GM12878 (cell line): Measurements from ENCODE around the gene TNP2. TPM values are rescaled to one million over a fixed set of nuclear protein-coding genes. Genes with fewer than 3 reads are reported as not detected.

Experiments used
- ATF2 ChIP-seq: IDR thresholded peaks from 2 replicates; pipeline ENCODE4 v1.6.1; 2012; ENCODE audit warnings: low read length, inconsistent platforms
- EGR1 ChIP-seq, 2 experiments: IDR thresholded peaks; 1 replicate in 1 of 2; 2 replicates in 1 of 2; pipeline ENCODE4 v1.6.1; 2011 to 2012; ENCODE audit warnings: low read depth in 2 of 2, low read length in 2 of 2, borderline replicate concordance in 1 of 2, mild to moderate bottlenecking in 1 of 2, moderate library complexity in 1 of 2
- EZH2 ChIP-seq: IDR thresholded peaks from 2 replicates; pipeline ENCODE4 v1.6.1; 2012; ENCODE audit warnings: low read depth, mild to moderate bottlenecking, control low read depth, inconsistent platforms, low read length, borderline replicate concordance; ENCODE audit not compliant: control insufficient read depth
- KAT2A ChIP-seq: conservative IDR thresholded peaks from 2 replicates; pipeline ENCODE4 v1.6.1; 2011; ENCODE audit warnings: low read depth, low read length; ENCODE audit not compliant: control insufficient read depth
- MTA3 ChIP-seq: IDR thresholded peaks from 2 replicates; pipeline ENCODE4 v1.6.1; 2012; ENCODE audit warnings: low read length, inconsistent platforms, borderline replicate concordance
- MXI1 ChIP-seq: fragments of 150-350 bp; IDR thresholded peaks from 2 replicates; pipeline ENCODE4 v1.6.1; 2011; ENCODE audit warnings: low read depth, mild to moderate bottlenecking, inconsistent platforms, low read length, improper control_type of control experiment
- POLR2A ChIP-seq: IDR thresholded peaks from 2 replicates; pipeline ENCODE4 v1.6.1; 2011; ENCODE audit warnings: low read depth, mild to moderate bottlenecking, low read length
- PRDM15 ChIP-seq: fragments of 450-650 bp; formaldehyde crosslinking; IDR thresholded peaks from 2 replicates; pipeline ENCODE4 v1.4.0; 2020; ENCODE audit warnings: mild to moderate bottlenecking, moderate library complexity
- SIX5 ChIP-seq: IDR thresholded peaks from 2 replicates; pipeline ENCODE4 v1.6.1; 2011; ENCODE audit warnings: mild to moderate bottlenecking, low read depth, low read length, moderate library complexity; ENCODE audit not compliant: severe bottlenecking
- SMC3 ChIP-seq: IDR thresholded peaks from 2 replicates; pipeline ENCODE4 v1.6.1; 2011; ENCODE audit warnings: low read length, improper control_type of control experiment, borderline replicate concordance
- STAT1 ChIP-seq: fragments of 450-650 bp; conservative IDR thresholded peaks from 2 replicates; pipeline ENCODE4 v1.6.1; 2014; ENCODE audit warnings: antibody characterized with exemption, mild to moderate bottlenecking
- TBL1XR1 ChIP-seq: IDR thresholded peaks from 2 replicates; pipeline ENCODE4 v1.6.1; 2012; ENCODE audit warnings: low read depth, low read length, improper control_type of control experiment
- TCF3 ChIP-seq: IDR thresholded peaks from 2 replicates; pipeline ENCODE4 v1.6.1; 2012; ENCODE audit warnings: low read depth, mild to moderate bottlenecking, low read length, borderline replicate concordance; ENCODE audit not compliant: insufficient read depth
- USF1 ChIP-seq: IDR thresholded peaks from 2 replicates; pipeline ENCODE4 v1.6.1; 2011; ENCODE audit warnings: borderline replicate concordance, low read depth, mild to moderate bottlenecking, moderate library complexity, mixed read lengths, low read length; ENCODE audit not compliant: insufficient read depth; ENCODE audit errors: extremely low read length
- polyA plus RNA-seq, 11 experiments: library from polyadenylated mRNA; depleted of rRNA in 4 of 11; unstranded in 6 of 11; stranded (reverse) in 5 of 11; fragments of >200 nt; fragmentation: Nextera tagmentation in 4 of 11; fragmentation: Illumina TruSeq in 1 of 11; extraction: Ambion mirVana in 4 of 11; extraction: Trizol in 1 of 11; gene quantifications; 1 replicate in 1 of 11; 2 replicates in 10 of 11; pipeline versions ENCODE4 v1.2.1 to v1.2.3, GENCODE V29; 2011 to 2016; ENCODE audit warnings: inconsistent platforms in 2 of 11, missing spikeins in 2 of 11, low read depth in 1 of 11
- total RNA-seq, 4 experiments: library from RNA; depleted of rRNA in 3 of 4; stranded (reverse); fragments of >200 nt in 3 of 4; fragmentation: Illumina TruSeq in 1 of 4; extraction: Trizol in 1 of 4; gene quantifications; 2 replicates each; pipeline versions ENCODE4 v1.2.1 to v1.2.3, GENCODE V29; 2013 to 2021
- TF ChIP-seq, protein P1 (sequence below): fragments of 450-650 bp; IDR thresholded peaks from 2 replicates; pipeline ENCODE4 v1.6.1; 2017; ENCODE audit warnings: borderline replicate concordance

The TNP2 gene
- total and polyA plus RNA-seq, 10 of the 15 experiments (the other 5 are each of a cell fraction or from before 2014, with no cell fraction given) = not detected

DNA sequence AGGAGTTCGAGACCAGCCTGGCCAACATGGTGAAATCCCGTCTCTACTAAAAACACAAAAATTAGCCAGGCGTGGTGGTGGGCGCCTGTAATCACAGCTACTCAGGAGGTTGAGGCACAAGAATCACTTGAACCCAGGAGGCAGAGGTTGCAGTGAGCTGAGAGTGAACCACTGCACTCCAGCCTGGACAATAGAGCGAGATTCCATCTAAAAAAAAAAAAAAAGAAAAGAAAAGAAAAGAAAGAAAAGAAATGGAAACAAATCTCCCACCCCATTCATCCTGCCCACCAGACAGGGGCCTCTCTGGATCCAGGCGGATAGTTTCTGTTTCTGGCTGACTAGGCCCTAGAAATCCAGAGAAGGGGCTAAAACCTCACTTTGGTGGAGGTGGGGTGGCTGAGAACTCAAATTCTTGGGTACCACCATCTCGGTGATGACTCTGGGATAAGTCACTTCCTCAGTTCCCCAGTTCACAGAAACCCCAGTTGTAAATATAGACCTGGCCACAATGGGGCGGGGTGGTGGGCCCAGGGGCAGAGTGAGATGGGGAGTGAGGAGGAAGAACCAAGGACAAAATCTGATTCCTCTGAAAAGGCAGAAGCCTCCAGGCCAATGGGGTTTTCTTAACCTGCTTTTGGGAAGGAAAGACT, 35.3 kb downstream of the TNP2 start (continued):
- TF ChIP-seq, protein P1, sequence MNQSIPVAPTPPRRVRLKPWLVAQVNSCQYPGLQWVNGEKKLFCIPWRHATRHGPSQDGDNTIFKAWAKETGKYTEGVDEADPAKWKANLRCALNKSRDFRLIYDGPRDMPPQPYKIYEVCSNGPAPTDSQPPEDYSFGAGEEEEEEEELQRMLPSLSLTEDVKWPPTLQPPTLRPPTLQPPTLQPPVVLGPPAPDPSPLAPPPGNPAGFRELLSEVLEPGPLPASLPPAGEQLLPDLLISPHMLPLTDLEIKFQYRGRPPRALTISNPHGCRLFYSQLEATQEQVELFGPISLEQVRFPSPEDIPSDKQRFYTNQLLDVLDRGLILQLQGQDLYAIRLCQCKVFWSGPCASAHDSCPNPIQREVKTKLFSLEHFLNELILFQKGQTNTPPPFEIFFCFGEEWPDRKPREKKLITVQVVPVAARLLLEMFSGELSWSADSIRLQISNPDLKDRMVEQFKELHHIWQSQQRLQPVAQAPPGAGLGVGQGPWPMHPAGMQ = no peak
- TF ChIP-seq TBL1XR1 (no peak), KAT2A (no peak), USF1 (no peak), SIX5 (no peak), POLR2A (no peak), EGR1 (IDR thresholded peaks at IDR 0.05; ENCODE audit: borderline replicate concordance in 1 of 2, low read depth in 2 of 2, low read length in 2 of 2) (no peak), PRDM15 (CRISPR knock-in tag) (no peak), MXI1 (no peak), STAT1 (no peak), EZH2 (no peak), TCF3 (no peak), ATF2 (no peak), SMC3 (no peak; the same call in 1 of the 2 replicates), MTA3 (no peak)
